Stimulated activated CD4-positive, alpha-beta T cell treated with anti-CD3 and anti-CD28 coated beads, Interleukin-15, amount 100 ng/mL, for 48 hours (primary cell): ENCODE data around the gene MACC1.
"Not testable (repeated sequence)": the region's sequence is repeated elsewhere in the genome, so short reads cannot be mapped to it uniquely, and the experiment has no call there.

Experiments
- DNase-seq, 2 donors: peaks; one replicate each; pipeline ENCODE4 v3.0.0-alpha.2; 2020; ENCODE audit warnings: low read depth in 2 of 2

MACC1 gene

DNA sequence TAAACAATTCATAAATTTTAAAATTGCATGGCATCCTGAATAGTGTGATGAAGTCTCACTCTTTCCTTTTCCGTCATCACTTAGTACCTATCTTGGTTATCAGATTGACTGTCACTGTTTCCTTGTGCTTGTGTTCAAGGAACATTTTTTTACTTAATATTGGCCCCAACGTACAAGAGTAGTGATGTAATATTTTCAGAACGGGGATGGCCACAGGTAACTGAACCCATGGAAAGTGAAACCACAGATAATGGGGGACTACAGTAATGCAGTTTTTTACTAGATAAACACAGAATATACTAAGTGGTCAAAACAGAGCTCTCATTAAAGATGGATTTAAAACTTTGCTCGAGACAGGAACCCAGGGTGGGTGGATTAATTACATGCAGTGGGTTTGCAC lies 85.4 kb downstream of the MACC1 start:
- no peak for DNase-seq

DNA sequence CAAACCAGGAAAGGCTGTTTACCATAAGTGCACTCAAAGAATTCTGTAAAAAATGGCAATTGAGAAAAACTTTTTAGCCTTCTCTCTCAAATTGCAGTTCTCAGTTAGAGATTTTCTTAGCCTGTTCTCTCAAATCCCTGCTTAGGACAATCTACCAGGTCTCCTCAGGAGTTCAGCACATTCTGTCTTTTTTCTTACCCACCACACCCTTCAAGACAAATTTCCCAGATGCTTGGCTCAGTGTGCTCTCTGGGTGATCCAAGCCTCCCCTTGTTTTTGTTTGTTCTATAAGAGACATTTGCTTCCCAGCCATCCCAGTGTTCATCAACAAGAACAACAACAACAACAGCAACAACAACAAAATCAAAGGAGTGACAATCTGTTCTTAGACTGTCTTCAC lies 87.3 kb downstream of the MACC1 start:
- DNase-seq = no peak

DNA sequence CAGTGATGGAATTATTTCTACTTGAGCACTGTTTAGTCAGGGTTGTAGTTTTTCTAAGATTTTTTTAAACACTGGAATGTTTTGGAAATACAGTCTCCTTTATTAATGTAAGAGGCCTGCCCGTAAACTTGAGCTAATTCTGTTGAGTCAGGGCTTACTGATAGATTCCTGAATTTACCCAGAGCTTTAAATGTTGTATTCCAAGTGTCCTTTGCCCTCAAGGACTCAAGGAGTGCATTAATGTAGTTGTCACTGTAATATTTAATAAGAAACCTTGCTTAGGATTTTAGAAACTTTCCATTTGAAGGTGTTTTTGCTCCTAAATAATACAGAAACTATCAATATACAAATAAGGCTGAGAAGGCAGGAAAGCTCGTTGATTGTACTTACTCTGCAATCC lies 89.2 kb downstream of the MACC1 start:
- DNase-seq = no peak

DNA sequence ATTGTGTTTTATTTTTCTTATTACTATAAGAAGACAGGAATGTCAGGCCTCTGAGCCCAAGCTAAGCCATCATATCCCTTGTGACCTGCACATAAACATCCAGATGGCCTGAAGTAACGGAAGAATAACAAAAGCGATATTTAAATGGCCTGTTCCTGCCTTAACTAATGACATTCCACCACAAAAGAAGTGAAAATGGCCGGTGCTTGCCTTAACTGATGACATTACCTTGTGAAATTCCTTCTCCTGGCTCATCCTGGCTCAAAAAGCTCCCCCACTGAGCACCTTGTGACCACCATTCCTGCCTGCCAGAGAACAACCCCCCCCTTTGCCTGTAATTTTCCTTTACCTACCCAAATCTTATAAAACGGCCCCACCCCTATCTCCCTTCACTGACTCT lies 91.1 kb downstream of the MACC1 start:
- DNase-seq = not testable (repeated sequence)

DNA sequence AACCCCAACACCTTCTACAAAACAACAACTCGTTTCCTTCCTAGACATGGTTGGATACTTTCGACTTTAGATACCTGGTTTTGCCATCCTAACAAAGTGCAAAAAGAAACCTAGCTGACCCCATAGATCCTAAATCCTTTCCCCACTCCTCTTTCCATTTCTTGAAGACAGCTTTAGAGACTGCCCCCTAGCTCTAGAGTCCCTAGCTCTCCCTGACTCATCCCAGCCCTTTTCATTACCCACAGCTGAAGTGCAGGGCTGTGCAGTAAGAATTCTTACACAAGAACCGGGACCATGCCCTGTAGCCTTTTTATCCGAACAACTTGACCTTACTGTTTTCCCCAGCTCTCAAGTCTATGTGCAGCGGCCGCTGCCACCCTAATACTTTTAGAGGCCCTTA lies 93.1 kb downstream of the MACC1 start:
- DNase-seq = not testable (repeated sequence)

DNA sequence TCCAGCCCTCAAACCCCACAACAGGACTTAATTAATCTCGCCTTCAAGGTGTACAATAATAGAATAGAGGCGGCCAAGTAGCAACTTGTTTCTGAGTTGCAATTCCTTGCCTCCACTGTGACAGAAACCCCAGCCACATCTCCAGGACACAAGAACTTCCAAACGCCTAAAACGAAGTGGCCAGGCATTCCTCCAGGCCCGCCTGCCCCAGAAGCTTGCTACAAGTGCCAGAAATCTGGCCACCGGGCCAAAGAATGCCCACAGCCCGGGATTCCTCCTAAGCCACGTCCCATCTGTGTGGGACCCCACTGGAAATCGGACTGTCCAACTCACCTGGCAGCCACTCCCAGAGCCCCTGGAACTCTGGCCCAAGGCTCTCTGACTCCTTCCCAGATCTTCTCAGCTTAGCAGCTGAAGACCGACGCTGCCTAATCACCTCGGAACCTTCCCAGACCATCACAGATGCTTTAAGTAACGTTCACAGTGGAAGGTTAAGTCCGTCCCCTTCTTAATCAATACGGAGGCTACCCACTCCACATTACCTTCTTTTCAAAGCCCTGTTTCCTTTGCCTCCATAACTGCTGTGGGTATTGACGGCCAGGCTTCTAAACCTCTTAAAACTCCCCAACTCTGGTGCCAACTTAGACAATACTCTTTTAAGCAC lies 94.4 kb downstream of the MACC1 start:
- not testable (repeated sequence) for DNase-seq

DNA sequence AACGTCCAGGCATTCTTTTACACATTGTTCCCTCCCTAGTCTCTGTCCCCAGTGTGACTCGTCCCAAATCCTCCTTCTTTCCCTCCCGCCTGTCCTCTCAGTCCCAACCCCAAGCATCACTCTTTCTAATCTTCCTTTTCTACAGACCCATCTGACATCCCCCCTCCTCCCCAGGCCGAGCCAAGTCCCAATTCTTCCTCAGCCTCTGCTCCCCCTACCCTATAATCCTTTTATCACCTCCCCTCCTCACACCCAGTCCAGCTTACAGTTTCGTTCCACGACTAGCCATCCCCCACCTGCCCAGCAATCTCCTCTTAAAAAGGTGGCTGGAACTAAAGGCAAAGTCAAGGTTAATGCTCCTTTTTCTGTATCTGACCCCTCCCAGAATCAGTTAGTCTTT lies 95.1 kb downstream of the MACC1 start:
- DNase-seq = no peak

DNA sequence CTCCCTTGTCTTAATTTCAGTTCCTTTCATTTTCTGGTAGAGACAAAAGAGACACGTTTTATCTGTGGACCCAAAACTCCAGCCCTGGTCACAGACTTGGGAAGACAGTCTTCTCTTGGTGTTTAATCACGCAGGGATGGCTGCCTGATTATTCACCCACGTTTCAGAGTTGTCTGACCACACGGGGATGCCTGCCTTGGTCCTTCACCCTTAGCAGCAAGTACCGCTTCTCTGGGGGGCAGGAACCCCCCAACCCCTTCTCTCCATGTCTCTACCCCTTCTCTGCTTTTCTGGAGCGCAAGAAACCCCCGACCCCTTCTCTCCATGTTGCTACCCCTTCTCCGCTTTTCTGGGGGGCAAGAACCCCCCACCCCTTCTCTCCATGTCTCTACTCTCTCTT lies 95.8 kb downstream of the MACC1 start:
- no peak for DNase-seq

DNA sequence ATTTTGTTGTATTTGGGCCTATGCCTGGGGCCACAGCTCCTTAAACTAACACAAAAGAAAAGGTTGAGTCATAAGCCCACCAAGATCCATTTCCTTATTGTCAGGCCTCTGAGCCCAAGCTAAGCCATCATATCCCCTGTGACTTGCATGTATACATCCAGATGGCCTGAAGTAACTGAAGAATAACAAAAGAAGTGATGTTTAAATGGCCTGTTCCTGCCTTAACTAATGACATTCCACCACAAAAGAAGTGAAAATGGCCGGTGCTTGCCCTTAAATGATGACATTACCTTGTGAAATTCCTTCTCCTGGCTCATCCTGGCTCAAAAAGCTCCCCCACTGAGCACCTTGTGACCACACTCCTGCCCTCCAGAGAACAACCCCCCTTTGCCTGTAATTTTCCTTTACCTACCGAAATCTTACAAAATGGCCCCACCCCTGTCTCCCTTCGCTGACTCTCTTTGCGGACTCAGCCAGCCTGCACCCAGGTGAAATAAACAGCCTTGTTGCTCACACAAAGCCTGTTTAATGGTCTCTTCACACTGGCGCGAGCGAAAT lies 96.5 kb downstream of the MACC1 start:
- not testable (repeated sequence) for DNase-seq

DNA sequence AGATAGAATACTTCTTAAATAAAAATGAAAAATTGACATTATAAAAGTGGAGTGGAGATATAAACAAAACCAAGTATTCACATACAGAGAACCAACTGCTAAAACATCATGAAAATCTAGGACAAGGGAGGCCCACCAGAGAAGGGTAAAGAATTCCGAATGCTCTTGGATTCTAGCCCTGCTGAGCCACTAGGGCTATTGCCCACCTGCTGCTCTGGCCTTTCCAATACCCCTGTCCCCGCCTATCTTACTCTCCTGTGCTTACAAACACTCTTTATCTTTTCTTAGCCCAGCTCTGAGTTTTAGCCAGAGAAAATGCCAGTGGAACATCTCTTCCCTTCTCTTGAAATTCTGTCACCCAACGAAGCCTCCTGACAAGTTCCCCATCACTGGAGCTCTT lies 100.3 kb downstream of the MACC1 start:
- no peak for DNase-seq

DNA sequence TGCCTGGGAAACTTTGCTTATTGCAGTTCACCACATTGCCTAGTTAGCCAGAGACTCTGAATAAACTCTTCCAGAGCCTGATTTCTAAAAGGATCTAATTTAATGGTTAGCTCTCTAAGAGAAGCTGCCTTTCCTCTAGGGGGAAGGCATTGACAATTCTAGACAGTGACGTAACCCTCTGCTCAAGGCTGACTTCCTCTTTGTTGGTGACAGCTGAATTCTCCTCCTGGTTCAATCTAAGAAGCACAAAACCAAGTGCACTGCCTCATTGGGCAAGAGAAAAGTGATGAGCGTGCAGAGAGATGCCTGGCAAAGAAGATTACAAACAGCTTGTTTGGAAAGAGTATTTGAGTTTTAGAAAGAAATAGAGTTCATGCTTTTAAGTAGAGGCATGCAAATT lies 102.7 kb downstream of the MACC1 start:
- DNase-seq = no peak

DNA sequence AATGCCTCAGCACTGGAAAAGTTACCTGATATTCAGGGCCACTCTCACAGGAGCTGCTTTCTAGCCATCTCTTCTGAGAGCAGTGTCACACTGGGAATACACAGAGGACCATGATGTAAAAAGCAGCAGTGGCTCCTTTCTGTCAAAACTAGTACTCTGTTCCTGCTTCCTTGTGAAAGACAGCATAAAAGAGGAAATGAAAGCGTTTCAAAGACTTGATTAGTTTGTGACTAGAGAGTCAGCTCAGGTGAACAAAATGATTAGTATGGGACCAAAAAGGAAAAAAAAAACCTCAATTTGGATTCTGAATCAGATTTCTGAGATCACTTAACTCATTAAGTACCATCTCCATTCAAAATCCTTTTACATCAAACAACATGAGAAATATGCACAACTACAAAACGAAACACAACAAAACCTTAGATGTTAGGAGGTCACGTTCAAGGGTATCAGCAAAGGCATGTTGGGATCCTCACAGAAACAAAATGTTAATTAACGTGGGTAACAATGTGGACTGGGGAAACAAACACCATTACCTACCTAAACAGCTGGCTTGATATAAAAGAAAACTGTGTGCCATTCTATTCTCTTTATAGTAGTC lies 103.7 kb downstream of the MACC1 start:
- DNase-seq = no peak

DNA sequence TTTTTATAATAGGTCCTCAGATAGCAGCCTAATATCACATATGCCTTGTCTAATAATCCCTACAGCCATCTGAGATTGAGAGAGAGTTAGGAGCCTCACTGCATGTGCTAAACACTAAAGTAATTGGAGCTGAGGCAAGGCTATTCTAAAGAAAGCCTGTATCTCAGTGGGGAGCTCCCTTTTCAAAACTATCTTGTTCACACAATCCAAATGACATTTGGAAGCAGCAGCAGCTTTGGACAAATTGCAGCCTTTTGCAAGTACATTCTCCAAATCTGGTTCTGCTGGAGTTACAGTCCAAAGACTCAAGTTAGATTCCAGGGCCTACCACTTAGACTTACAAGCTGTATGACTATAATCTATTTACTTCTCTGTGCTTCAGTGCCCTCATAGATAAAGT lies 104.5 kb downstream of the MACC1 start:
- no peak for DNase-seq

DNA sequence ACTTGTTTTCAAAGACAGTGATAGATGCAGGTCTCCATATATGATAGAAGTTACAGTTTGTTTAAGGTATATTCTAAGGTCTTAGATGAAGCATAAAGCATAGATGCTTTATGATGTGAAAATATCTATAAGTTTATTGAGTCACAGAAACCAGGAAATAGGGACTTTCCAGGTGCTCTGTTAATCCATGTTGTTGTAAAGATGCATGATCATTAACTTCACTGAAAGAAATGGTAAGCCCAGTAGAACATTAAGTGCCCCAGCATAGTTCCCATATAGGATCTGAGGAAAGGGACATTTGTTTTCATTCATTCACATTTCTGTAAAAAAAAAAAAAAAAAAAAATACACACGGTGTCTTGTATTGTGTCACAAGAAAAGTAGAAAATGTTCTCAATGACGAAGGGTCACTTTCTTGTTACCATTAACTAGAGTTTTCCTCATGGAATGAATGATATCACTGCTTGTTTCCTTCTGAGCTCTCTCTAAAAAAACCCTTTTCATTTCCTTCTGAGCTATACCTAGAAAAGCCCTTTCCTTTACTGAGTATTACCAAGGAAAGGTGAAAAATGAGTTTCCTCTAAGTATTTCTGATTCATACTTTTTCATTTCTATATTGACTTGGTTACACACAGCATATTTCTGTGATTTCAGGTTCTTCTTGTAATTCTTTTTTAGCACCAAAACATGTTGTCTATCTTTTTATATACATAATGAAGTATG lies 105.2 kb downstream of the MACC1 start:
- DNase-seq = no peak

DNA sequence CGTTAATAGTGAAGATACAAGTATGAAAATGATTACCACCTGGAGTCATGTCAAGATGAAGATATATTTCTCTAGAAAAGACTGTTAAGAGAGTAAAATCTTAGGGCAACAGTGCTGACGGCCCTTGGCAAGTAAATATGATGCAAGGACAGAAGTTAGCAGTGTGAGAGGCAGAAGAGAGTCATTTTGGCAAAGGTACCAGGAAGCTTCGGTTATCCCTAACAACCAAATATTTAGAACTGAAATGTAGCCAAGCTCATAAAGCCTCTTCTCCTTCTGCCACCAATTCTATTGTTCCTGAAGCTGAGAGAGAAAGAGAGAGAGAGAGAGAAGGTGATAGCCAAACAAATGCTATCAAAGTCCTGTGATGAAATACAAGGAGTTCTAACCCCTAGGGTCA lies 109.6 kb downstream of the MACC1 start:
- no peak for DNase-seq

DNA sequence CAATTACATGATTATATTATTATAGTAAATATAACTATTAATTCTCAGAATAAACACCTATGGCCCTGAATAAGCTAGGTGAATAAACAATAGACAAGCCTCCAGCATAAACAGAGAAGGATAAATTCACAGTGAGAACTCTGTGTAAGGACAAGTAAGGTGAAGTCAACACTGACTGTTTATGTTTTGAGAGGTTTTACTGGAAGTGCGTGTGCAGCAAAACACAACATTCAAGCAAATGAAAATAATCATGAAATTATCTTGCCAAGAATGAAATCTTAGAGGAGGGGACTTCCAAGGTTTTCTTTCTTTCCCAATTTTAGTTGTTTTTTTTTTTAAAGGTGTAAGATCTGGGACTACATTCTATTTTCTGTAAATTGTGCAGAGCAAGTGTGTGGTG lies 112.5 kb downstream of the MACC1 start:
- DNase-seq = no peak

DNA sequence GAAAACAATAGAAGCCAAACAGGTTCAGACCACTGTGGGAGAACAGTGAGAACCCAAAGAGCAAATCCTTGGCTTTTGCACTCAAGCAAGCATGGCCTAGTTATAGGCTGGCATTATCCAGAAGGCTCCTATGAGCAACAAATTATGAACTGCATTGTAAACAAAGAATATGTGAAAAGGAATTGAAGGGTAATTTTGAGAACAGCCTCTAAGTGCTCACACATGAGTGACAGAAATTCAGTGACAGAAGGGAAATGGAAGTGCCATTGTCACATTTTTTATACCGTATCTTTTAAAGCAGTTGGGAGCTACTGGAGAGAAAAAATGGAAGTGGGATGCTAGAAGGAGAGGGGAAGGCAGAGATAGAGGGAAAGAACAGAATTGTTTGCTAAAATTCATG lies 114.2 kb downstream of the MACC1 start:
- no peak for DNase-seq

DNA sequence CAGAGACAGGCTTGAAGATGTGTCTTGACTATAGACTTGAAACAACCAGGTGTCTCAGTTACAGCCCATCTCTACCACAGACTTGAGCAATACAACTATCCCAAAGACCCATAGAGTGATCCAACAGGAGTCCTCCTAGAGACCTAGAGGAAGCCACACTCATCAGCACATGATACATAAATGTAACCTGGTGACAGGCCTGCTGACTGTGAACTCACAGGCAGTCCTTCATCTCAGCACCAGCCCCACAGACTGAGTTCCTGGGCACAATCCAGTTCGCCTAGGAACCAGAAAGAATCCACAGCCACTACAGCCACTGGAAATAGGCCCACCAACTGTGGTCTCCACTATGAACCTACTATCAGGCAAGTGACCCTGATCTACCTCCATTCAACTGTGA lies 121.3 kb downstream of the MACC1 start:
- DNase-seq = no peak

DNA sequence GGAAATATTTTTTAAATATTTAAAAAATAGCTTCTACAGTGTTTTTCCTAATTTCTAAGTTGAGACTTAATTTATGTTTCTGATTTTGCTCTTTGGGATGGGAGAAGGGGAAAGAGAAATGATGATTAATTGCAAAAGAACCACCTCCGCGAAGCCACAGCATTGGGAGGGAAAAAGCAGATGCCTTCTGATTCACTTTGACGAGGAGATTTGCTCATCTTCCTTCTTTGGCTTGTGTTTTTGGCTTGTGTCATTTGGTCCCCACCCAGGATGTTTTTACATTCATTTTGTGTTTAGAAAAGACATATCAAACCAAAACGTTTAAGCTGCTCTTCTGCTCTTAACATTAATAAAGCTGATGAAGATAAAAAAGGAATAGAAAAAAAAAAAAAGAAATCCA lies 121.7 kb downstream of the MACC1 start:
- DNase-seq = no peak

DNA sequence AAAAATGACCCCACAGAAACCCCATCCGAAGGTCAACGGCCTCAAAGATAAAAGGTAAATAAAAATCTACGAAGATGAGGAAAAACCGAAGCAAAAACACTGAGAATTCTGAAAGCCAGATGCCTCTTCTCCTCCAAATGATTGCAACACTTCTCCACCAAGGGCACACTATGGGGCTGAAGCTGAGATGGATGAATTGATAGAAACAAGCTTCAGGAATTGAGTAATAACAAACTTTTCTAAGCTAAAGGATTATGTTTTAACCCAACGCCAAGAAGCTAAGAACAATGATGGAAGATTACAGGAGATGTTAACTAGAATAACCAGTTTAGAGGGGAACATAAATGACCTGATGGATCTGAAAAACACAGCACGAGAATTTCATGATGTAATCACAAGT lies 127.8 kb downstream of the MACC1 start:
- no peak for DNase-seq

DNA sequence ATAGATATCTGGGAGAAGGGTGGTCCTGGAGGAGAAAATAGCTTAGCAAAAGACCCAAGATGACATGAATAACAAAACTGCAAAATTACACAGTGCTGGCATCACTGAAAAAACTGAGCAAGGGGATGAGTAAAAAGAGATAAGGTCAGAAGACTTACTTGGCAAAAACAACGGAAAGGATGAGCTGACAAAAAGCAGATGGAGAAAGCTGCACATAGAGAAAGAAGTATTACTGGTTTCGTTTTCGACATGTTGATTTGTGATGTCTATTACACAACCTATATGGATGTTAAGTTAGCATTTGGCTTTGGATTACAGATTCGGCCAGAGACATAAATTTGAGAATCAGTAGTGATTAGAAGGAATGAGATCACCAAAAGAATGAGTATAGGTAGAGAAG lies 132.1 kb downstream of the MACC1 start:
- DNase-seq = no peak
